ELF-1 (cell line): Measurements from ENCODE around the gene SORCS2.

ENCODE experiments used
- DNase-seq: peaks from one replicate; pipeline ENCODE4 v3.0.0-alpha.2; 2016; ENCODE audit warnings: low read depth, low spot score

The SORCS2 gene

GRCh38 chr4:7719354-7720174 is 527.2 kb downstream of the SORCS2 start:
- peak; percentile 82 for DNase-seq

GRCh38 chr4:7721984-7722551 is 529.7 kb downstream of the SORCS2 start:
- DNase-seq: no peak

- DNase-seq: no peak
Observed at GRCh38 chr4:7722766-7723387, 530.5 kb downstream of the SORCS2 start.

GRCh38 chr4:7723625-7724024 is 531.3 kb downstream of the SORCS2 start:
- DNase-seq: no peak

- no peak for DNase-seq
Observed at GRCh38 chr4:7725951-7726350, 533.6 kb downstream of the SORCS2 start.

- DNase-seq: no peak
Observed at GRCh38 chr4:7726665-7727413, 534.5 kb downstream of the SORCS2 start.

- no peak for DNase-seq
Observed at GRCh38 chr4:7727749-7728148, 535.4 kb downstream of the SORCS2 start.

- no peak for DNase-seq
Observed at GRCh38 chr4:7731437-7731836, 539.1 kb downstream of the SORCS2 start.

- no peak for DNase-seq
Observed at GRCh38 chr4:7732263-7732662, 539.9 kb downstream of the SORCS2 start.

GRCh38 chr4:7733201-7733600 is 540.9 kb downstream of the SORCS2 start:
- DNase-seq: no peak

GRCh38 chr4:7733801-7734650 is 541.7 kb downstream of the SORCS2 start:
- no peak for DNase-seq

- DNase-seq: no peak
Observed at GRCh38 chr4:7734651-7735260, 542.4 kb downstream of the SORCS2 start.

GRCh38 chr4:7735395-7735794 is 543.1 kb downstream of the SORCS2 start:
- DNase-seq: no peak

GRCh38 chr4:7735961-7736360 is 543.6 kb downstream of the SORCS2 start:
- DNase-seq: no peak

GRCh38 chr4:7736436-7737267 is 544.3 kb downstream of the SORCS2 start:
- DNase-seq: peak; percentile 51

- no peak for DNase-seq
Observed at GRCh38 chr4:7737268-7737645, 544.9 kb downstream of the SORCS2 start.

GRCh38 chr4:7737752-7738457 is 545.6 kb downstream of the SORCS2 start:
- DNase-seq: no peak

GRCh38 chr4:7738458-7739076 is 546.2 kb downstream of the SORCS2 start:
- DNase-seq: no peak
